A172 (cell line): ENCODE measurements around the gene ASTN2. TPM values are rescaled to one million over a fixed set of nuclear protein-coding genes. Genes with fewer than 3 reads are reported as not detected.
"Not testable (repeated sequence)": the region's sequence is repeated elsewhere in the genome, so short reads cannot be mapped to it uniquely, and the experiment has no call there.

Experiments
- DNase-seq: peaks from one replicate; pipeline ENCODE4 v3.0.0-alpha.2; 2015; ENCODE audit warnings: low spot score
- total RNA-seq: library from RNA; depleted of rRNA; stranded (reverse); fragments of >200 nt; shearing (Covaris generic); gene quantifications from 2 replicates; pipeline ENCODE4 v1.2.3, GENCODE V29; 2014

The ASTN2 gene
- total RNA-seq, 1 experiment from 2014 or later, result 8.5 TPM

- DNase-seq, result no peak
Measured at GRCh38 chr9:116928289-116928688, 486.6 kb downstream of the ASTN2 start.

- DNase-seq, result no peak
Measured at GRCh38 chr9:116927726-116928125, 487.1 kb downstream of the ASTN2 start.

GRCh38 chr9:116925121-116925520, 489.7 kb downstream of the ASTN2 start:
- DNase-seq, result no peak

- DNase-seq, result no peak
Measured at GRCh38 chr9:116924462-116925110, 490.3 kb downstream of the ASTN2 start.

- not testable (repeated sequence) for DNase-seq
Measured at GRCh38 chr9:116917895-116918508, 496.9 kb downstream of the ASTN2 start.

GRCh38 chr9:116913536-116913935, 501.3 kb downstream of the ASTN2 start:
- no peak for DNase-seq

GRCh38 chr9:116910201-116910600, 504.7 kb downstream of the ASTN2 start:
- DNase-seq, result no peak

GRCh38 chr9:116907989-116908388, 506.9 kb downstream of the ASTN2 start:
- DNase-seq, result no peak

- DNase-seq, result no peak
Measured at GRCh38 chr9:116905171-116905588, 509.7 kb downstream of the ASTN2 start.

- no peak for DNase-seq
Measured at GRCh38 chr9:116904165-116904564, 510.7 kb downstream of the ASTN2 start.

- peak; percentile 15 for DNase-seq
Measured at GRCh38 chr9:116901260-116901659, 513.6 kb downstream of the ASTN2 start.

- DNase-seq, result no peak
Measured at GRCh38 chr9:116900543-116900942, 514.3 kb downstream of the ASTN2 start.

- DNase-seq, result no peak
Measured at GRCh38 chr9:116900007-116900367, 514.9 kb downstream of the ASTN2 start.

- peak; percentile 51 for DNase-seq
Measured at GRCh38 chr9:116899337-116900006, 515.4 kb downstream of the ASTN2 start.

GRCh38 chr9:116898131-116898530, 516.7 kb downstream of the ASTN2 start:
- DNase-seq, result not testable (repeated sequence)

GRCh38 chr9:116897201-116897600, 517.7 kb downstream of the ASTN2 start:
- DNase-seq, result no peak

- no peak for DNase-seq
Measured at GRCh38 chr9:116895961-116896360, 518.9 kb downstream of the ASTN2 start.

GRCh38 chr9:116891424-116891823, 523.4 kb downstream of the ASTN2 start:
- no peak for DNase-seq

- DNase-seq, result not testable (repeated sequence)
Measured at GRCh38 chr9:116888476-116888875, 526.4 kb downstream of the ASTN2 start.

- DNase-seq, result no peak
Measured at GRCh38 chr9:116888066-116888465, 526.8 kb downstream of the ASTN2 start.

GRCh38 chr9:116883676-116884075, 531.2 kb downstream of the ASTN2 start:
- no peak for DNase-seq

- DNase-seq, result no peak
Measured at GRCh38 chr9:116877072-116877471, 537.8 kb downstream of the ASTN2 start.

- no peak for DNase-seq
Measured at GRCh38 chr9:116875576-116875975, 539.3 kb downstream of the ASTN2 start.
